Neural cell (in vitro differentiated cells): ENCODE results near the gene HPCA. TPM values are rescaled to one million over a fixed set of nuclear protein-coding genes. Genes with fewer than 3 reads are reported as not detected.

Source experiments
- H2AFZ ChIP-seq: fragments of 200-600, 300-800 bp; sonication (generic), shearing (Covaris generic); 2 replicates; pipeline ENCODE4 v1.6.0; 2014; ENCODE audit warnings: low read depth, mild to moderate bottlenecking, antibody characterized with exemption, low read length, moderate library complexity
- H3F3A ChIP-seq: fragments of 200-600 bp; shearing (Covaris generic); 2 replicates; pipeline ENCODE4 v1.6.1; 2016; ENCODE audit warnings: mild to moderate bottlenecking, moderate library complexity, mixed read lengths, antibody characterized with exemption, low read length; ENCODE audit not compliant: insufficient read depth, poor library complexity, severe bottlenecking
- H3K27ac ChIP-seq: fragments of 200-600, 300-800 bp; sonication (generic), shearing (Covaris generic); 2 replicates; pipeline ENCODE4 v1.5.1; 2014; ENCODE audit warnings: mild to moderate bottlenecking, low read length, moderate library complexity
- H3K27me3 ChIP-seq: fragments of 300-800, 200-600 bp; sonication (generic), shearing (Covaris generic); 2 replicates; pipeline ENCODE4 v1.6.0; 2014; ENCODE audit warnings: mild to moderate bottlenecking, low read depth, low read length, moderate library complexity; ENCODE audit not compliant: insufficient read depth
- H3K36me3 ChIP-seq: fragments of 300-800, 200-600 bp; sonication (generic), shearing (Covaris generic); 2 replicates; pipeline ENCODE4 v1.5.1; 2014; ENCODE audit warnings: mild to moderate bottlenecking, antibody characterized with exemption, low read length, moderate library complexity; ENCODE audit not compliant: insufficient read depth
- H3K4me2 ChIP-seq: fragments of 300-800, 200-600 bp; sonication (generic), shearing (Covaris generic); 2 replicates; pipeline ENCODE4 v1.6.0; 2014; ENCODE audit warnings: mild to moderate bottlenecking, low read length
- H3K4me3 ChIP-seq: fragments of 300-800, 200-600 bp; sonication (generic), shearing (Covaris generic); 2 replicates; pipeline ENCODE4 v1.5.1; 2014; ENCODE audit warnings: mild to moderate bottlenecking, low read length, moderate library complexity
- H3K79me2 ChIP-seq: fragments of 200-600 bp; shearing (Covaris generic); replicated peaks from 2 replicates; pipeline ENCODE4 v1.6.0; 2014; ENCODE audit warnings: mild to moderate bottlenecking, low read length, moderate library complexity; ENCODE audit not compliant: insufficient read depth
- H3K9ac ChIP-seq: fragments of 300-800, 200-600 bp; sonication (generic), shearing (Covaris generic); 2 replicates; pipeline ENCODE4 v1.6.1; 2016; ENCODE audit warnings: mild to moderate bottlenecking, low read length, mixed read lengths
- H3K9me2 ChIP-seq: fragments of 200-600 bp; shearing (Covaris generic); 2 replicates; pipeline ENCODE4 v1.6.1; 2016; ENCODE audit warnings: mild to moderate bottlenecking, low read length, mixed read lengths; ENCODE audit not compliant: insufficient read depth
- H3K9me3 ChIP-seq: fragments of 200-600, 300-800 bp; sonication (generic), shearing (Covaris generic); 2 replicates; pipeline ENCODE4 v1.6.1; 2016; ENCODE audit warnings: mild to moderate bottlenecking, mixed run types, low read length, moderate library complexity, mixed read lengths
- H4K20me1 ChIP-seq: fragments of 200-600 bp; shearing (Covaris generic); 2 replicates; pipeline ENCODE4 v1.6.1; 2016; ENCODE audit warnings: mild to moderate bottlenecking, mixed run types; ENCODE audit not compliant: insufficient read depth
- EP300 ChIP-seq: fragments of 450-650 bp; conservative IDR thresholded peaks from 2 replicates; pipeline ENCODE4 v1.6.1; 2014; ENCODE audit warnings: antibody characterized with exemption, mild to moderate bottlenecking, moderate library complexity; ENCODE audit not compliant: poor library complexity, severe bottlenecking
- EZH2 ChIP-seq: fragments of 200-600, 300-800 bp; shearing (Covaris generic), sonication (generic); IDR thresholded peaks from 2 replicates; pipeline ENCODE4 v1.6.1; 2014; ENCODE audit warnings: antibody characterized with exemption, low read length, borderline replicate concordance, mild to moderate bottlenecking; ENCODE audit not compliant: insufficient read depth, poor library complexity, severe bottlenecking
- MXI1 ChIP-seq: fragments of 450-650 bp; conservative IDR thresholded peaks from 2 replicates; pipeline ENCODE4 v1.6.1; 2014; ENCODE audit warnings: antibody characterized with exemption, mild to moderate bottlenecking; ENCODE audit not compliant: poor library complexity, severe bottlenecking
- POLR2AphosphoS5 ChIP-seq: IDR thresholded peaks from 2 replicates; pipeline ENCODE4 v1.6.1; 2012
- RAD21 ChIP-seq: fragments of 450-650 bp; conservative IDR thresholded peaks from 2 replicates; pipeline ENCODE4 v1.6.1; 2014; ENCODE audit warnings: antibody characterized with exemption, mild to moderate bottlenecking, moderate library complexity
- SMC3 ChIP-seq: fragments of 450-650 bp; conservative IDR thresholded peaks from 2 replicates; pipeline ENCODE4 v1.6.1; 2014; ENCODE audit warnings: antibody characterized with exemption, mild to moderate bottlenecking, moderate library complexity; ENCODE audit not compliant: poor library complexity
- TAF1 ChIP-seq: IDR thresholded peaks from 2 replicates; pipeline ENCODE4 v1.6.1; 2012; ENCODE audit warnings: low read depth
- polyA plus RNA-seq: library from polyadenylated mRNA; depleted of rRNA; stranded (reverse); fragments of >200 nt; gene quantifications from 2 replicates; pipeline ENCODE4 v1.2.3, GENCODE V29; 2014
- TF ChIP-seq, protein P1 (sequence below): IDR thresholded peaks from 2 replicates; pipeline ENCODE4 v1.6.1; 2012; ENCODE audit warnings: borderline replicate concordance
- TF ChIP-seq, protein P2 (sequence below): fragments of 450-650 bp; IDR thresholded peaks from 2 replicates; pipeline ENCODE4 v1.5.1; 2014; ENCODE audit warnings: antibody characterized with exemption, mild to moderate bottlenecking, moderate library complexity; ENCODE audit not compliant: poor library complexity, severe bottlenecking

The HPCA gene
- polyA plus RNA-seq, 1 donor from 2014 or later = 1.9 TPM

- no peaks in the 10 kb centered on the region for H3K9me2 ChIP-seq
- no peaks in the 10 kb centered on the region for H3K79me2 ChIP-seq
- H4K20me1 ChIP-seq = no peaks in the 10 kb centered on the region
- no peak overlapping the region for H3K27ac ChIP-seq
- no peak overlapping the region for H3K9ac ChIP-seq
- H3K27me3 ChIP-seq = peaks cover 22% of the 10 kb centered on the region
- H3F3A ChIP-seq = no peaks in the 10 kb centered on the region
- H3K4me2 ChIP-seq = no peak overlapping the region
- no peak overlapping the region for H2AFZ ChIP-seq
- no peak for TF ChIP-seq MXI1
- no peak for TF ChIP-seq RAD21
- TF ChIP-seq TAF1 = no peak
- TF ChIP-seq EP300 = no peak
- TF ChIP-seq POLR2AphosphoS5 = no peak
- TF ChIP-seq, protein P1, sequence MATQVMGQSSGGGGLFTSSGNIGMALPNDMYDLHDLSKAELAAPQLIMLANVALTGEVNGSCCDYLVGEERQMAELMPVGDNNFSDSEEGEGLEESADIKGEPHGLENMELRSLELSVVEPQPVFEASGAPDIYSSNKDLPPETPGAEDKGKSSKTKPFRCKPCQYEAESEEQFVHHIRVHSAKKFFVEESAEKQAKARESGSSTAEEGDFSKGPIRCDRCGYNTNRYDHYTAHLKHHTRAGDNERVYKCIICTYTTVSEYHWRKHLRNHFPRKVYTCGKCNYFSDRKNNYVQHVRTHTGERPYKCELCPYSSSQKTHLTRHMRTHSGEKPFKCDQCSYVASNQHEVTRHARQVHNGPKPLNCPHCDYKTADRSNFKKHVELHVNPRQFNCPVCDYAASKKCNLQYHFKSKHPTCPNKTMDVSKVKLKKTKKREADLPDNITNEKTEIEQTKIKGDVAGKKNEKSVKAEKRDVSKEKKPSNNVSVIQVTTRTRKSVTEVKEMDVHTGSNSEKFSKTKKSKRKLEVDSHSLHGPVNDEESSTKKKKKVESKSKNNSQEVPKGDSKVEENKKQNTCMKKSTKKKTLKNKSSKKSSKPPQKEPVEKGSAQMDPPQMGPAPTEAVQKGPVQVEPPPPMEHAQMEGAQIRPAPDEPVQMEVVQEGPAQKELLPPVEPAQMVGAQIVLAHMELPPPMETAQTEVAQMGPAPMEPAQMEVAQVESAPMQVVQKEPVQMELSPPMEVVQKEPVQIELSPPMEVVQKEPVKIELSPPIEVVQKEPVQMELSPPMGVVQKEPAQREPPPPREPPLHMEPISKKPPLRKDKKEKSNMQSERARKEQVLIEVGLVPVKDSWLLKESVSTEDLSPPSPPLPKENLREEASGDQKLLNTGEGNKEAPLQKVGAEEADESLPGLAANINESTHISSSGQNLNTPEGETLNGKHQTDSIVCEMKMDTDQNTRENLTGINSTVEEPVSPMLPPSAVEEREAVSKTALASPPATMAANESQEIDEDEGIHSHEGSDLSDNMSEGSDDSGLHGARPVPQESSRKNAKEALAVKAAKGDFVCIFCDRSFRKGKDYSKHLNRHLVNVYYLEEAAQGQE = no peak
- no peak for TF ChIP-seq EZH2
- no peak for TF ChIP-seq SMC3
- TF ChIP-seq, protein P2, sequence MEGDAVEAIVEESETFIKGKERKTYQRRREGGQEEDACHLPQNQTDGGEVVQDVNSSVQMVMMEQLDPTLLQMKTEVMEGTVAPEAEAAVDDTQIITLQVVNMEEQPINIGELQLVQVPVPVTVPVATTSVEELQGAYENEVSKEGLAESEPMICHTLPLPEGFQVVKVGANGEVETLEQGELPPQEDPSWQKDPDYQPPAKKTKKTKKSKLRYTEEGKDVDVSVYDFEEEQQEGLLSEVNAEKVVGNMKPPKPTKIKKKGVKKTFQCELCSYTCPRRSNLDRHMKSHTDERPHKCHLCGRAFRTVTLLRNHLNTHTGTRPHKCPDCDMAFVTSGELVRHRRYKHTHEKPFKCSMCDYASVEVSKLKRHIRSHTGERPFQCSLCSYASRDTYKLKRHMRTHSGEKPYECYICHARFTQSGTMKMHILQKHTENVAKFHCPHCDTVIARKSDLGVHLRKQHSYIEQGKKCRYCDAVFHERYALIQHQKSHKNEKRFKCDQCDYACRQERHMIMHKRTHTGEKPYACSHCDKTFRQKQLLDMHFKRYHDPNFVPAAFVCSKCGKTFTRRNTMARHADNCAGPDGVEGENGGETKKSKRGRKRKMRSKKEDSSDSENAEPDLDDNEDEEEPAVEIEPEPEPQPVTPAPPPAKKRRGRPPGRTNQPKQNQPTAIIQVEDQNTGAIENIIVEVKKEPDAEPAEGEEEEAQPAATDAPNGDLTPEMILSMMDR = no peak
- no peak overlapping the region for H3K4me3 ChIP-seq
- no peaks in the 10 kb centered on the region for H3K36me3 ChIP-seq
- H3K9me3 ChIP-seq = no peaks in the 10 kb centered on the region
Observed at GRCh38 chr1:32926562-32926961, 40.3 kb downstream of the HPCA start.

GRCh38 chr1:32927441-32927840 is 41.1 kb downstream of the HPCA start:
- Histone ChIP-seq H3K27me3 (peaks cover 22% of the 10 kb centered on the region), H2AFZ (no peak overlapping the region), H3K4me2 (no peak overlapping the region)

More at GRCh38 chr1:32927441-32927840, 41.1 kb downstream of the HPCA start:
- no peaks in the 10 kb centered on the region for H3K9me3 ChIP-seq
- H3K79me2 ChIP-seq = no peaks in the 10 kb centered on the region
- no peak for TF ChIP-seq RAD21
- TF ChIP-seq EP300 = no peak
- TF ChIP-seq EZH2 = no peak
- TF ChIP-seq SMC3 = no peak
- TF ChIP-seq, protein P1 = no peak
- TF ChIP-seq, protein P2 = no peak
- TF ChIP-seq TAF1 = no peak
- no peak for TF ChIP-seq POLR2AphosphoS5
- H3K27ac ChIP-seq = no peak overlapping the region
- H3K9me2 ChIP-seq = no peaks in the 10 kb centered on the region
- H3K9ac ChIP-seq = no peak overlapping the region
- no peaks in the 10 kb centered on the region for H4K20me1 ChIP-seq
- no peaks in the 10 kb centered on the region for H3F3A ChIP-seq
- H3K4me3 ChIP-seq = no peak overlapping the region
- no peaks in the 10 kb centered on the region for H3K36me3 ChIP-seq
